Heart left ventricle (tissue), 13 donors: ENCODE results near the gene ZNF514.

Source experiments
- POLR2A ChIP-seq, 2 donors: fragments of 450-650 bp; IDR thresholded peaks; one replicate each; pipeline ENCODE4 v1.6.1; 2017; ENCODE audit warnings: antibody characterized with exemption in 2 of 2, mild to moderate bottlenecking in 2 of 2, moderate library complexity in 2 of 2
- TF ChIP-seq, protein P1 (sequence below), 12 donors: fragments of 200-600 bp; sonication (generic) in 4 of 12; IDR thresholded peaks; one replicate each; pipeline versions ENCODE4 v1.5.0 to v1.8.0; 2018 to 2022; ENCODE audit warnings: antibody characterized with exemption in 12 of 12, mild to moderate bottlenecking in 5 of 12
- donor health status: ischemic (EF 13 %, LVEDD 7.1; RV severe dilation, severe dysfunction).
- donor health status: DM: no; HTN: yes; CAD: no.
- donor health status: DM: no; HTN: no; CAD: no.
- donor health status: ischemic (EF 25% LVEDD 6.9; RV normal size, moderate dysfunction).
- donor health status: ischemic (EF 25% LVEDD 5.7; RV mildly dilated, moderate dysfunction).
- donor health status: ischemic (EF 35%, LVEDD 5.7; RV mildly dilated, moderate dysfunction).
- donor health status: nonischemic (EF 11% LVEDD 7.7; RV severe dilation, severe dysfunction).
- donor health status: DM: yes; HTN: yes; CAD: no.
- donor health status: PGD.
- donor health status: ischemic (EF 29% LVEDD 5.4; RV normal size, mild dysfunction).
- donor health status: nonischemic (EF 23%, LVEDD 6.1; RV moderate dilation, normal function).

DNA sequence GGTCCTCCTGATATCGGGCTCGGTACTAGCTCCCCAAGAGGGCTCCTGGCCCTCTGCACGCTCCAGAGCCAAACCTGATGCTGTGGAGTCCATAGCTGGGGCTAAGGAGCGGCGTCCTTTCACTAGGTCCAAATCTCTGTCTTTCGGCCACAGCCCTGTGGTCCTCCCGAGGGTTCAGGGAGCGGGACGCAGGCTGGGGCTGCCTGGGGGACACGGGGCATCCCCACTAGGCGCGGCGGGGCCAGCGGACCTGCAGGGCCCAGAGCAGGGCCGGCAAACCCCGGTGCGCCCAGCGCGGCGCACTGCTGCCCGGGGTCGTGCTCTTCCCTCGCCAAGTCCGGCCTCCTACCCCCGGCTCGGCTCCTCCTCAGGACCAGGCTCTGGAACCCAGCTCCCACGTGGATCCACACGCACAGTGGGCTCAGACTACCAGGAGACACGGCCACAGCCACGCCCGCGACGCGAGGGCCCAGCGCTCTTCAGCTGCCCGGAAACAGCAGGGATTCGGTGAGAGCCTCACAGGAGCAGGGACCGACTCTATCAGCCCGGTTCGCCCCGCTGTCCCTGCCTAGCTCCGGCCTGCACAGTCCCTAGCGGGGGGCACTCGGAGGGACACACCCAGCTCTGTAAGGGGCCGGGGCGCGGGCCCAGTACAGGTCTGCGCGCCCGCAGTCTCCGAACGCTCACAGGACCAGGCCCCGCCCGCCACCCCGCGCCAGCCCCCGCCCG lies 593 bp downstream of the ZNF514 start:
- TF ChIP-seq, protein P1, sequence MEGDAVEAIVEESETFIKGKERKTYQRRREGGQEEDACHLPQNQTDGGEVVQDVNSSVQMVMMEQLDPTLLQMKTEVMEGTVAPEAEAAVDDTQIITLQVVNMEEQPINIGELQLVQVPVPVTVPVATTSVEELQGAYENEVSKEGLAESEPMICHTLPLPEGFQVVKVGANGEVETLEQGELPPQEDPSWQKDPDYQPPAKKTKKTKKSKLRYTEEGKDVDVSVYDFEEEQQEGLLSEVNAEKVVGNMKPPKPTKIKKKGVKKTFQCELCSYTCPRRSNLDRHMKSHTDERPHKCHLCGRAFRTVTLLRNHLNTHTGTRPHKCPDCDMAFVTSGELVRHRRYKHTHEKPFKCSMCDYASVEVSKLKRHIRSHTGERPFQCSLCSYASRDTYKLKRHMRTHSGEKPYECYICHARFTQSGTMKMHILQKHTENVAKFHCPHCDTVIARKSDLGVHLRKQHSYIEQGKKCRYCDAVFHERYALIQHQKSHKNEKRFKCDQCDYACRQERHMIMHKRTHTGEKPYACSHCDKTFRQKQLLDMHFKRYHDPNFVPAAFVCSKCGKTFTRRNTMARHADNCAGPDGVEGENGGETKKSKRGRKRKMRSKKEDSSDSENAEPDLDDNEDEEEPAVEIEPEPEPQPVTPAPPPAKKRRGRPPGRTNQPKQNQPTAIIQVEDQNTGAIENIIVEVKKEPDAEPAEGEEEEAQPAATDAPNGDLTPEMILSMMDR (IDR thresholded peaks at IDR 0.05): no peak
- TF ChIP-seq POLR2A (IDR thresholded peaks at IDR 0.05): no peak
